ENCODE data around the gene ORM1. TPM values are rescaled to one million over a fixed set of nuclear protein-coding genes. Genes with fewer than 3 reads are reported as not detected.

Gene ORM1
- total and polyA plus RNA-seq, 5 donors, result 0.70 to 2.7 TPM; not detected in 3

DNA sequence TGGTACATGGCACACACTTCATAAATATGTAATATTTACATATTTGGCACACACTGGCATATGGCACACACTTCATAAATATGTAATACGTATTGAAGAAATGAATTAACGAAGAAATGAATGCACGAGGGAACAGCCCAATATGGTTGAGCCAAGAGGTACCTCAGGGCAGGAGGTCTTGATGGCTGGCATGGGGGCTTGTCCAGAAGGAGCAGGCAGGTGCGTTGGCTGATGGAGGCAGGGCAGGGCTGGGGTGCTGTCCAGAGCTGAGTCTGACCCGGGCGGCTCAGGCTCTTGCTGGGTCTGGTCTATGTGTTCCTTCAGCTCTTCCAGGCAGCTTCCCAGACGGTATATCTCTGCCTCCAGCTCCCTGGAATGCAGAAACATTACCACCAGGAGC, 38.6 kb downstream of the ORM1 start:
- no peak for ATAC-seq
- Histone ChIP-seq H3K27ac (ENCODE audit: low read length) (no peak overlapping the region), H3K4me1 (ENCODE audit: control insufficient read depth, insufficient read depth, low read length) (no peaks in the 10 kb centered on the region), H3K4me3 (ENCODE audit: low read length) (no peak overlapping the region), H3K9me3 (ENCODE audit: control insufficient read depth, low read length) (no peaks in the 10 kb centered on the region), H3K27me3 (ENCODE audit: control insufficient read depth, insufficient read depth) (no peaks in the 10 kb centered on the region)
- no peak for DNase-seq
- 95% methylated on average over 7 of the region's 7 CpGs for WGBS
- intact Hi-C loops (cut with DNase I), result no loop called here

DNA sequence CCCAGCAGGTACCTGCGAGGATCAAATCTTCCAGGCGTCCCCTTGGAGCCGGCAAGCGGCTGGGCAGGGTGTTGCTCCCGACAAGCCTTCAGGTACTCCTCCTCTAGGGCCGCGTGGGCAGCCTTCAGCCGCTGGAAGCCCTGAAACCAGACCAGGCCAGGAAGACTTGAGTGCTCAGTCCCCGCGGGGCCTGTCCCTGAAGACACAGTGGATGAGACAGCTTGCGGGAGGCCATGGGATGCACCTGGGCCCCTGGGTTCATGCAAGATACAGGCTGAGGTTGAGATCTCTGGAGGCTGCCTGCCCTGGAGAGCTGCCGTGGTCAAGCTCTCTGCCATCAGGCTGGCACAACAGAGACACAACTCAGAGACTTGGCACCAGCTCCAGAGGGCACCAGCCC, 39.5 kb downstream of the ORM1 start:
- H3K9me3 ChIP-seq (ENCODE audit: control insufficient read depth, low read length), result no peaks in the 10 kb centered on the region
- 88% methylated on average over 12 of the region's 12 CpGs for WGBS
- intact Hi-C loops (cut with DNase I), result no loop called here

DNA sequence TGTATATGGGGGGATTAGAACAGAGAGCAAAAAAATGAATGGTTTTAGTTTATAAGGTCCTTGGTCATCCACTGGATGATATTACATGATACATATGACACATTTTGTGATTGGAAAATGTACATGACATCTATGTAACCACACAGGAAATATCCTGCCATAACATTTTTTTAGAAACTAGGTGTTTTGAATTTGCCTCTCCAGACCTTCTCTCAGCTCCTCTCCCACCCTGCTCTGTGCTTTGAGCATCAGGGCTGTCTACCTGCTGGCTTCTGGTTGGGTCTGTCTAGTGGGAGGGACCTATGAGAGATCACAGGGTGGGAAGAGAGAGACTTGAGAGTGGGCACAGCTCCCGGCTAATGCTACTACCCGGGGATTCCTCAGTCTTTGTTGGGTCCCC, 40.5 kb downstream of the ORM1 start:
- intact Hi-C loops (cut with DNase I), result no loop called here
- H3K4me3 ChIP-seq (ENCODE audit: low read length), result no peak overlapping the region
- WGBS, result 74% methylated on average over 2 of the region's 2 CpGs
- H3K9me3 ChIP-seq (ENCODE audit: control insufficient read depth, low read length), result no peaks in the 10 kb centered on the region
- no peaks in the 10 kb centered on the region for H3K4me1 ChIP-seq (ENCODE audit: control insufficient read depth, insufficient read depth, low read length)
- no peaks in the 10 kb centered on the region for H3K27me3 ChIP-seq (ENCODE audit: control insufficient read depth, insufficient read depth)
- no peak overlapping the region for H3K27ac ChIP-seq (ENCODE audit: low read length)
- no peak for DNase-seq
- no peak for ATAC-seq

More for the DNA sequence above, 39.5 kb downstream of the ORM1 start:
- no peak for DNase-seq
- Histone ChIP-seq H3K4me1 (ENCODE audit: control insufficient read depth, insufficient read depth, low read length) (no peaks in the 10 kb centered on the region), H3K27ac (ENCODE audit: low read length) (no peak overlapping the region), H3K27me3 (ENCODE audit: control insufficient read depth, insufficient read depth) (no peaks in the 10 kb centered on the region), H3K4me3 (ENCODE audit: low read length) (no peak overlapping the region)
- ATAC-seq, result no peak

DNA sequence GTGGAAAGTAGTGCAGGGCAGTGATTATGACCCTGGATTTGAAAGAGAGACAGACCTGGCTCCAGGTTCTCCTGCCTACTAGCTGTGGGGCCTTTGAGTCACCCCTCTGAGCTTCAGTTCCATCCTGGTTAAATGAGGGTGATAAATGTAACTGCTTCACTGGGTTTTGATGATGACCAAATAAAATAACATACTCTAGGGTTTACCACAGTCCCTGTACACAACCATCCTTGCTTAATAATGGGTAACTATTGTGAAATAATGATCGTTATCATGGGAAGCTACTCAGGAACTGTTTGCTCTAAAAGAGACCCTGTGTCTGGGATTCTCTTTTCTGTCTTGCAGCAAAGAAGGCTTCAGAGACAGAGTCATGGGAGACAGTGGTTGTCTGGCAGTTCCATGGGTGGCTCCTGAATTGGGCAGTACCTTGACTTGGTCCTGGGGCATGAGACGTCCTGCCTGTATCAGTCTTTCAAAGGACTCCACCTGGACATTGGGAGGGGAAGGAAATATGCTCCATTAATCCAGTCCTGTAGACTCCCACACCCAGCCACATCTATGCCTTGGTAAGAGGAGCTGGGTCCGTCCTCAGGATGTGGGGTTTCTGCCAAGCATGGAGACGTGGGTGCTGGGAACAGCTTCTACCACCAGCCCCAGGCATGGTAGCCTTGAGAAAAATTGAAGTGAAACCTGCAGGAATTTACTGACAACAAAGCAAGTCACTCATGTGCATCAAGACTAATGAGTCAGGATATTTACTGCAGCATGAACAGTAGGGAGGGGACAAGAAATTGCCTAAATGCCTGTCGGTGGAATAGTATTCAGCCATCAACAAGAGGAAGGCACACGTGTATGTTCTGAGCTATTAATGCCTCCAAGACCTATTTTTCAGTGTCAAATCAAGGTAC, 41.5 kb downstream of the ORM1 start:
- WGBS, result 66% methylated on average over 6 of the region's 6 CpGs
- H3K4me3 ChIP-seq (ENCODE audit: low read length), result no peak overlapping the region
- ATAC-seq (no peak), DNase-seq (no peak)
- intact Hi-C loops (cut with DNase I), result no loop called here
- no peaks in the 10 kb centered on the region for H3K27me3 ChIP-seq (ENCODE audit: control insufficient read depth, insufficient read depth)
- no peak overlapping the region for H3K27ac ChIP-seq (ENCODE audit: low read length)
- H3K9me3 ChIP-seq (ENCODE audit: control insufficient read depth, low read length), result no peaks in the 10 kb centered on the region
- H3K4me1 ChIP-seq (ENCODE audit: control insufficient read depth, insufficient read depth, low read length), result no peaks in the 10 kb centered on the region

DNA sequence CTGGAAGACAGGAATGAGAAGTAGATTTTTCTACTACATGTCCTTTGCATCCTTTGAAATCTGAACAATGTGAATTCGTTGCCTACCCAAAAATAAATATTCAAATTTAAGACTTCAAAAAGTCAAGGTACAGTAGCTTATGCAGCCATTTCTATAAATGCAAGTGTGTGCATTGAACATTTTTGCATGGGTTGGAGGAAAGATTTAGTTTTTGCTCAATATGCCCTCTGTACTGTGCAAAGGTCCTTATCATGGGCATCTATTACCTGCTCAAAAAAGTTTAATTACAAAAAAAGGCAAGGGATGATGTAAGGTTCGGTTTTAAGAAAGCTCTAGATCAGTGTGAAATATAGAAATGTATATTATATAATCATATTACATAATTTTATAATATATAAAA, 42.3 kb downstream of the ORM1 start:
- Histone ChIP-seq H3K9me3 (ENCODE audit: control insufficient read depth, low read length) (no peaks in the 10 kb centered on the region), H3K4me1 (ENCODE audit: control insufficient read depth, insufficient read depth, low read length) (no peaks in the 10 kb centered on the region), H3K27ac (ENCODE audit: low read length) (no peak overlapping the region), H3K27me3 (ENCODE audit: control insufficient read depth, insufficient read depth) (no peaks in the 10 kb centered on the region), H3K4me3 (ENCODE audit: low read length) (no peak overlapping the region)
- ATAC-seq, result no peak
- WGBS, result 94% methylated on average over 2 of the region's 2 CpGs
- no peak for DNase-seq
- intact Hi-C loops (cut with DNase I), result no loop called here

DNA sequence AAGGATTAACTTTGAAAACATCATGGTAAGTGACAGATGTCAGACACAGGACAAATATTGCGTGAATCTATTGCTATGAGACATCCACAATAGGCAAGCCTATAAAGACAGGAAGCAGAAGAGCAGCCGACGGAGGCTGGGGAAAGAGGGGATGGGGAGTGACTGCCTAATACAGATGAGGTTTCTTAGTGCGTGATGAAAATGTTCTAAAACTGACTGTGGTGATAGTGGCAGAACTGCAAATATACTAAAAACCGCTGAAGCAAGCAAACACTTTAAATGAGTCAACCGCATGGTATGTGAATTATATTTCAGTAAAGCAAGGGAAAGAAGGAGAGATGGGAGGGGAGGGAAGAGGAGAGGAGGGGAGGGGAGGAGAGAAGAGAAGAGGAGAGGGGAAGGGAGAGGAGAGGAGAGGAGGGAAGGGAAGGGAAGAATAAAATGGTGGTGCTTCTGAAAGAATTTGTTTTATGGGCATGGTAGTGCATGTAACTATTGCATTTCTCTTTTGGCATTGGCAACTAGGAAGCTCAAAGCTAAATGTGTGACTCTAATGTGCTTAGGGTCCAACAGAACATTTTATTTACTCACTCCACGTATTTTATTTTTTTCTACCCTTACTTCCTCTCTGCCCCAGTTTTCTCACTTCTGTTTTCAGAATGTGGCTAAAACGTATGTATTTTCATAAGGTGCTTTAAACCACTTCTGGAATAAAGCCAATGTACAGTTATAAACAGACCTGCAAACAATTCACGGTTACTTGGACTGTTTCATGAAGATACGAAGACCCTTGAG, 43.6 kb downstream of the ORM1 start:
- Histone ChIP-seq H3K9me3 (ENCODE audit: control insufficient read depth, low read length) (no peaks in the 10 kb centered on the region), H3K4me3 (ENCODE audit: low read length) (no peak overlapping the region), H3K4me1 (ENCODE audit: control insufficient read depth, insufficient read depth, low read length) (no peaks in the 10 kb centered on the region), H3K27ac (ENCODE audit: low read length) (no peak overlapping the region), H3K27me3 (ENCODE audit: control insufficient read depth, insufficient read depth) (no peaks in the 10 kb centered on the region)
- no peak for ATAC-seq
- DNase-seq, result no peak
- intact Hi-C loops (cut with DNase I), result no loop called here
- WGBS, result 57% methylated on average over 10 of the region's 10 CpGs

DNA sequence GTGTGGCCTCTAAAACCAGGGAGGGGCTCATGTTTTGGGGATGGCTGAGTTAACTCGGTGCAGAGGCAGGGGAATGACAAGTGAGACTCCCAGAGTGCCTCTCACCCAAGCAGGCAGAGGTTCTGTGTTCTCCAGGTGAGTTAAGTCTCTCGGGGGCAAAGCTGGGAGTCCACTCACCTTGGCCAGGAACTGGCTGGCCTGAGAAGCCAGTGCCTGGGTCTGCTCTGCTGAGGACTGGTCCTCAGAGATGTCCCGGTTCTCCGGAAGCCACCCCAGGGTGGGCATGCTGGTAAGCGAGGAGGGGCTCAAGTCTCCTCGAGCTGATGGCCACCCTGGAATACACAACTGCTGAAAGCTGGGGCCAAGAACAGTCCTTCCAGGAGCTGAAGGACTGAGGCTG, 44.5 kb downstream of the ORM1 start:
- H3K27me3 ChIP-seq (ENCODE audit: control insufficient read depth, insufficient read depth), result no peaks in the 10 kb centered on the region
- no peak overlapping the region for H3K4me3 ChIP-seq (ENCODE audit: low read length)
- no peaks in the 10 kb centered on the region for H3K4me1 ChIP-seq (ENCODE audit: control insufficient read depth, insufficient read depth, low read length)
- H3K9me3 ChIP-seq (ENCODE audit: control insufficient read depth, low read length), result no peaks in the 10 kb centered on the region
- WGBS, result 88% methylated on average over 6 of the region's 6 CpGs
- no peak for ATAC-seq
- intact Hi-C loops (cut with DNase I), result no loop called here
- DNase-seq, result no peak
- no peak overlapping the region for H3K27ac ChIP-seq (ENCODE audit: low read length)

DNA sequence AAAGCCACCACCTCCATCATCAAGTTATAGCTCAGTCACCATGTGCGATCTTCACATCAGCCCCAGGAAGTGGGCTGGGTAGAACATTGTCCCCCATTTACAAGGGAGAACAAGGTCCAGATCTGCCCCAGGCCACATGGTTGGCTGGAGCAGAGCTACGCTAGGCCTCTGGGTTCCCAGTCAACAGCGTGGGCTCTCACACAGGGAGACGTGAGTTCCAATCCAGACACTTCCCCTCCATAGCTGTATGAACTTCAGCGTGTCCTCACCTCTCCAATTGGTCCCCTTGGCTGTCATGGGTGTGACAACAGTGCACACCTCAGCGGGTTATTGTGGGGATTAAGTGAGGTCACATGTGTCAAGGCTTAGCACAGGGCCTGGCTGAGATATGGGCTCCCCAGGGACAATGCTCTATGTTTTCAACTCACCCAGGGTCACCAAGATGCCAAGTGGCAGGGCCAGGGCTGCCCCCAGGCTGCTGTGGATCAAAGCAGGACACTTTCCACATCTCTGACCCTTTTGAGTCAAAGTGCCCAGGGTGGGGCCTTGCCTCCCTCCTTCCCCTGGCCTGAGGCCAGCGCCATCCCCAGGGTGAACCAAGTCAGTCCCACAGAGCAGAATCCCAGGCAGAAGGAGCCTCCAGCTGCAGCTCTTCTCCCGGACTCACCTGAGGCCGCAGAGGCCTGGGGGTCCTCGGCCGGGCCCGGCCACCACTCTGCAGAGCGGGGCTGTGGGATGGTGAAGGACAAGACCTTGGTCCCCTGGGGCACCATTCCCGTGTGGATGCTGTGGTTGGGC, 45.1 kb downstream of the ORM1 start:
- Histone ChIP-seq H3K4me1 (ENCODE audit: control insufficient read depth, insufficient read depth, low read length) (no peaks in the 10 kb centered on the region), H3K27me3 (ENCODE audit: control insufficient read depth, insufficient read depth) (no peaks in the 10 kb centered on the region), H3K9me3 (ENCODE audit: control insufficient read depth, low read length) (no peaks in the 10 kb centered on the region), H3K27ac (ENCODE audit: low read length) (no peak overlapping the region), H3K4me3 (ENCODE audit: low read length) (no peak overlapping the region)
- ATAC-seq, result no peak
- no peak for DNase-seq
- WGBS, result 89% methylated on average over 14 of the region's 14 CpGs
- intact Hi-C loops (cut with DNase I), result no loop called here

DNA sequence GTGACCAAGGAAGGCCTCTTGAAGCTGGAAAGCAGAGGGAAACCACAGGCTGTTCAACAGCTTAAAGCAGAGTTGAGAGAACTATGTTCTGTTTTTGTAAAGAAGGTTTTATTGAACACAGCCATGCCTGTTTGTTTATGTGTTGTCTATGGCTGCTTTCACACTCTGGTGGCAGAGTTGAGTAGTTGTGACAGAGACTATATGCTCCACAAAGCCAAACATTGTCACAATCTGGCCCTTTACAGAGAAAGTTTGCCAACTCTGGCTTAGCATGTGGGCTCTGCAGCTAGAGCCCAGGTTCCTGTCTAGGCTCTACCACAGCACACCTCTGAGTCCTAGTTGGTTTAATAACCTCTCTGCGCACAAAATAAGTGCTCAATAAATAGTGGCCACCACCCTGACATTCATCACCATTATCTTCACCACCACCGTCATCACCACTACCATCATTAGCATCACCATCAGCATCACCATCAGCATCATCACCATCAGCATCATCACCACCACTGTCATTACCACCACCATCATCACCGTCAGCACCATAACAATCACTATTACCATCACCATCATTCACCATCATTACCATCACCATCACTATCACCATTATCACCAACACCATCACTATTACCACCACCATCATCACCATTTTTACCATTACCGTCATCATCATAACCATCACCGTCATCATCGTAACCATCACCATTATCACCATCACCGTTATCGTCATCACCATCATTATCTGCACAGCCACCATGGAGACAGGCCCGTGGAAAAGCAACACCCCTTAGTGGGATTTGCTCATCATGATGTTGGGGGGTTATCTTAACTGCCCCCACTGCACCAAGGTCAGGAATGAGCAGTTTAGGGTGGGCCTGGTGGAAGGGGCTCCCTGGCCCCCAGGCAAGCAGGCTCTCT, 46.6 kb downstream of the ORM1 start:
- intact Hi-C loops (cut with DNase I), result no loop called here
- H3K9me3 ChIP-seq (ENCODE audit: control insufficient read depth, low read length), result no peaks in the 10 kb centered on the region
- WGBS, result 95% methylated on average over 9 of the region's 9 CpGs
- no peaks in the 10 kb centered on the region for H3K27me3 ChIP-seq (ENCODE audit: control insufficient read depth, insufficient read depth)
- H3K4me3 ChIP-seq (ENCODE audit: low read length), result no peak overlapping the region
- no peak for DNase-seq
- no peaks in the 10 kb centered on the region for H3K4me1 ChIP-seq (ENCODE audit: control insufficient read depth, insufficient read depth, low read length)
- H3K27ac ChIP-seq (ENCODE audit: low read length), result no peak overlapping the region
- no peak for ATAC-seq

DNA sequence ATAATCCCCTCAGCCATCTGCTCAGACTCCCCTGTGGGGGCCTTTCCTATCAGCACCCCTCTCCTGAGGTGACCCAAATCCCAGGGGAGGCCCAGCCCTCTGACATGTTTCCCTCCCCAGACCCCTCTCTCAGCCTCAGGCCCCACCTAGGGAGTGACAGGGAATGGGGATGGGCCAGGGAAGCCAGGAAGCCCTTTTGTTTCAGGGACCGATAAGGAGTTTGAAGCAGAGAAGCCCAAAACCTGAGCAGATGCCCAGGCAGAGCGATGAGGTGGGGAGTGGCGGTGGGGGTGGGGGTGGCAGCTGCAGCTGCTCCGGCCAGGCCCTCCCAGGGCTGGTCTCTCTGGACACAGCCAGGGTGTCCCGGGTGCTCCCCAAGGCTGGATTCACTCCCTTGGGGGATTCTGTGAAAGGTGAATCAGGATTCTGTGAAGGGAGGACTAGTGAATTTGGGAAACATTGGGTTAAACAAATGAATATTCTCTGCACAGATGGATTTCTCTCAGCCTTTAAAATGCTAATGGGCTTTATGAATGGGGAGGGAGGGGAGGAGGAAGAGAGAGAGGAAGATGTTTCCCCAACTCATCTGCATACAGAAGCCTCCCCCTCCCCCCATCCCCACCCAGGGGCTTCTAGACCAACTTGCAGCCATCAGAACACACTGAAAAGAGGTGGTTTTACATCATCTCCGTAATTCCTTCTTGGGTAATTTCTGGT, 47.5 kb downstream of the ORM1 start:
- H3K9me3 ChIP-seq (ENCODE audit: control insufficient read depth, low read length), result no peaks in the 10 kb centered on the region
- no peaks in the 10 kb centered on the region for H3K27me3 ChIP-seq (ENCODE audit: control insufficient read depth, insufficient read depth)
- ATAC-seq (no peak), DNase-seq (no peak)
- intact Hi-C loops (cut with DNase I), result no loop called here
- no peaks in the 10 kb centered on the region for H3K4me1 ChIP-seq (ENCODE audit: control insufficient read depth, insufficient read depth, low read length)
- H3K4me3 ChIP-seq (ENCODE audit: low read length), result no peak overlapping the region
- no peak overlapping the region for H3K27ac ChIP-seq (ENCODE audit: low read length)
- 73% methylated on average over 6 of the region's 6 CpGs for WGBS

Data from right cardiac atrium (tissue), 5 donors.